ENCODE measurements around the gene ZNF581. TPM values are rescaled to one million over a fixed set of nuclear protein-coding genes. Genes with fewer than 3 reads are reported as not detected.

ZNF581 gene
- total RNA-seq, 1 donor from 2014 or later: 15.5 TPM

DNA sequence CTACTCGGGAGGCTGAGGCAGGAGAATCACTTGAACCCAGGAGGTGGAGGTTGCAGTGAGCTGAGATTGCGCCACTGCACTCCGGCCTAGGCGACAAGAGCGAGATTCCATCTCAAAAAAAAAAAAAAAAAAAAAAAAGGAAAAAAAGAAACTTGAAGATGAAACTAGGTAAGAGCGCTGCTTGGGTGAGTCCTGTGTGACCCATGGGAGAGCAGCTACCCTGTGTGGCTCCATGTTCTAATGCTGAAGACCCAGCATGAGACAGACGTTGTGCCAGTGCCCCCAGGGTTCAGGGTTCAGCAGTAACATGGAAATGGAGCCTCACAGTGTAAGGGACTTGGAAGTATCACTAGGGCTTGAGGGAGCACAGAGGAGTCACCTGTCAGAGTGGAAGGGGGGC lies 25.0 kb upstream of the ZNF581 start:
- DNase-seq (ENCODE audit: extremely low spot score in 2 of 2): no peak
- Histone ChIP-seq H3K9me3 (no peaks in the 10 kb centered on the region), H3K4me3 (no peak overlapping the region), H3K27ac (no peak overlapping the region), H3K36me3 (peaks cover 0 to 24% of the 10 kb centered on the region in 2 donors), H3K27me3 (no peaks in the 10 kb centered on the region), H3K4me1 (peaks cover under 1% of the 10 kb centered on the region)
- no peak for TF ChIP-seq POLR2AphosphoS5 (IDR thresholded peaks at IDR 0.05; ENCODE audit: insufficient read depth in 1 of 2, low read depth in 1 of 2)
- TF ChIP-seq, protein P1, sequence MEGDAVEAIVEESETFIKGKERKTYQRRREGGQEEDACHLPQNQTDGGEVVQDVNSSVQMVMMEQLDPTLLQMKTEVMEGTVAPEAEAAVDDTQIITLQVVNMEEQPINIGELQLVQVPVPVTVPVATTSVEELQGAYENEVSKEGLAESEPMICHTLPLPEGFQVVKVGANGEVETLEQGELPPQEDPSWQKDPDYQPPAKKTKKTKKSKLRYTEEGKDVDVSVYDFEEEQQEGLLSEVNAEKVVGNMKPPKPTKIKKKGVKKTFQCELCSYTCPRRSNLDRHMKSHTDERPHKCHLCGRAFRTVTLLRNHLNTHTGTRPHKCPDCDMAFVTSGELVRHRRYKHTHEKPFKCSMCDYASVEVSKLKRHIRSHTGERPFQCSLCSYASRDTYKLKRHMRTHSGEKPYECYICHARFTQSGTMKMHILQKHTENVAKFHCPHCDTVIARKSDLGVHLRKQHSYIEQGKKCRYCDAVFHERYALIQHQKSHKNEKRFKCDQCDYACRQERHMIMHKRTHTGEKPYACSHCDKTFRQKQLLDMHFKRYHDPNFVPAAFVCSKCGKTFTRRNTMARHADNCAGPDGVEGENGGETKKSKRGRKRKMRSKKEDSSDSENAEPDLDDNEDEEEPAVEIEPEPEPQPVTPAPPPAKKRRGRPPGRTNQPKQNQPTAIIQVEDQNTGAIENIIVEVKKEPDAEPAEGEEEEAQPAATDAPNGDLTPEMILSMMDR (IDR thresholded peaks at IDR 0.05): no peak
- TF ChIP-seq POLR2A (IDR thresholded peaks at IDR 0.05): no peak
- intact Hi-C loops (cut with DNase I): no loop called here

DNA sequence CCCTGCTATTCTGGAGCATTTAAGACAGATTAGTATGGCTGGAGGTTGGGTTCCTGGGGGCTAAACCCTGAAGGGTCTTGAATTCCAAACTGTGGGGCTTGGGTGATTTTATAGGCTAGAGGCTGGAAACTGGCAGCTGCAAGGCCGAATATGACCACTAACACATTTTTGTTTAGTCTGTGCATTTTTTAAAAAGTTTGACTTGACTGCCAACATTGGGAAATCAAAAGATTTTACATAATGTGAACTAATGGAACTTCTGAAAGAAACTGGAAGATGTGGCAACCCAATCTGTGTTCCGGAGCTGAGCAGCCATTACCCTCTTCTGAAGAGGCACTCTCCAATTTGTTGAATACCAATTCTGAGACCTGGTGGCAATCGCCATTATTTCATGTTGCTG lies 24.2 kb upstream of the ZNF581 start:
- Histone ChIP-seq H3K27me3 (no peaks in the 10 kb centered on the region), H3K27ac (no peak overlapping the region), H3K9me3 (no peaks in the 10 kb centered on the region), H3K4me1 (peaks cover 7% of the 10 kb centered on the region), H3K4me3 (no peak overlapping the region), H3K36me3 (peaks cover 0 to 24% of the 10 kb centered on the region in 2 donors)
- intact Hi-C loops (cut with DNase I): no loop called here
- TF ChIP-seq, protein P1 (IDR thresholded peaks at IDR 0.05): no peak
- no peak for TF ChIP-seq POLR2A (IDR thresholded peaks at IDR 0.05)
- TF ChIP-seq POLR2AphosphoS5 (IDR thresholded peaks at IDR 0.05; ENCODE audit: insufficient read depth in 1 of 2, low read depth in 1 of 2): no peak
- no peak for DNase-seq (ENCODE audit: extremely low spot score in 2 of 2)

DNA sequence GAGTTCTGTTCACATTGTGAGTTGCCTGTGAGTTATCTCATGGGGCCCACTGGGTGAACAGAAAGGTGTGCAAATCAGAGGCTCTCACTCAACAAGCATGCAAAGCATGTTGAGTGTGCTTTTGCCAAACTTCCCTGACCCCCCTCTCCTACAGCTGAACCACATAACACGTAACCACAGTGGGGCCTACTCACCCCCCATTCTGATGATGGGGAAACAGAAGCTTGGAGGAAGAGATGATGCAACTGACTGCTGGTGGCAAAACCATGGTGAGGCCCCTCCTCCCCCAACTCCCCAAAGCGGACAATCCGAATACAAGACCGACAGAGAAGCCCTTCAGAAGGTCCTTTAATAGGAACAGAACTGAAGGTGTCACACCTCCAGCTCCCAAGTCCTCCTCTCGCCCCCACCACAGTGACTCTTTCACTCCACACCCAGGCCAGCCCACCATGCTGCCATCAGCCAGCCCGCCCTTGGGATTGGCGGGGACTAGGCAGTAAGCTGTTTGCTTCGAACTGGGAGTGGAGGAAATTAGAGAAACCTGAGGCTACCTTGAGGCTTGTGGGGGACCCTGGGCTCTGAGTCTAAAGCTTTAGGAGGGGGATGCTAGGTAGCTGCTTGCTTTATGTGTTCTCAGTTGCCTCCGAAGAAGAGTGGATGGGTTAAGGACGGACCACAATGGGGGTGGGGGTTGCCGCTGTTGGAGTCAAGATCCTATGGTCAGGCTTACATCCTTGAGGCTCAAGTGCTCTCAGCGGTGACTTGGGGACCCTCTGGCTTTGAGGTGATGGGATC lies 22.8 kb upstream of the ZNF581 start:
- Histone ChIP-seq H3K4me1 (peaks cover 14% of the 10 kb centered on the region), H3K9me3 (no peaks in the 10 kb centered on the region), H3K27ac (no peak overlapping the region), H3K4me3 (no peak overlapping the region), H3K27me3 (no peaks in the 10 kb centered on the region), H3K36me3 (peaks cover 0 to 19% of the 10 kb centered on the region in 2 donors)
- no peak for DNase-seq (ENCODE audit: extremely low spot score in 2 of 2)
- intact Hi-C loops (cut with DNase I): no loop called here
- TF ChIP-seq POLR2AphosphoS5 (IDR thresholded peaks at IDR 0.05; ENCODE audit: insufficient read depth in 1 of 2, low read depth in 1 of 2) (no peak), POLR2A (IDR thresholded peaks at IDR 0.05) (no peak)
- TF ChIP-seq, protein P1 (IDR thresholded peaks at IDR 0.05): no peak

DNA sequence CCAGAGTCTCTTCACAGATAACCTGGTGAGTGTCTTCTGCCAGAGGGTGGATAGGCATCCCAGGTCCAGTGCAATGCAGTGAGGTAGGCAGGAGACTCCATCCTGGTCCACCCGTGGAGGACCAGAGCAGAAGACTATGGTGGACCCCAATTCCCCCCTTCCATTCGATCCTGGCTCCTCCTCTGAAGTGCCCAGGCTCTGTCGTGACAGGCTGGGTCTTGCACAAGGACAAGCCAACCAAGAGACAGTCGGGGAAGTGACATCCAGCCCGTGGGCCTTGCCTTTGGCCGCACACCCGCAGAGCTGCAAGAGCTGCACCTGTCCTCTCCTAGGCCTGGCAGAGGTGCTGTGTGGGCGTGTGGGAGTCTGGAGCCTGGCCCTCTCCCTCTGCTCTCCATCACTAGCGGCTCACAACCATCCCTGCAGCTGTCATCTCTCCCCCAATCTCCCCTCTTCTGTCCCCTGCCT lies 22.2 kb upstream of the ZNF581 start:
- Histone ChIP-seq H3K36me3 (peaks cover 0 to 13% of the 10 kb centered on the region in 2 donors), H3K4me1 (peaks cover 14% of the 10 kb centered on the region), H3K27me3 (no peaks in the 10 kb centered on the region), H3K27ac (no peak overlapping the region), H3K4me3 (no peak overlapping the region), H3K9me3 (no peaks in the 10 kb centered on the region)
- TF ChIP-seq POLR2A (IDR thresholded peaks at IDR 0.05): no peak
- TF ChIP-seq POLR2AphosphoS5 (IDR thresholded peaks at IDR 0.05; ENCODE audit: insufficient read depth in 1 of 2, low read depth in 1 of 2): no peak
- TF ChIP-seq, protein P1 (IDR thresholded peaks at IDR 0.05): no peak
- intact Hi-C loops (cut with DNase I): no loop called here
- no peak for DNase-seq (ENCODE audit: extremely low spot score in 2 of 2)

DNA sequence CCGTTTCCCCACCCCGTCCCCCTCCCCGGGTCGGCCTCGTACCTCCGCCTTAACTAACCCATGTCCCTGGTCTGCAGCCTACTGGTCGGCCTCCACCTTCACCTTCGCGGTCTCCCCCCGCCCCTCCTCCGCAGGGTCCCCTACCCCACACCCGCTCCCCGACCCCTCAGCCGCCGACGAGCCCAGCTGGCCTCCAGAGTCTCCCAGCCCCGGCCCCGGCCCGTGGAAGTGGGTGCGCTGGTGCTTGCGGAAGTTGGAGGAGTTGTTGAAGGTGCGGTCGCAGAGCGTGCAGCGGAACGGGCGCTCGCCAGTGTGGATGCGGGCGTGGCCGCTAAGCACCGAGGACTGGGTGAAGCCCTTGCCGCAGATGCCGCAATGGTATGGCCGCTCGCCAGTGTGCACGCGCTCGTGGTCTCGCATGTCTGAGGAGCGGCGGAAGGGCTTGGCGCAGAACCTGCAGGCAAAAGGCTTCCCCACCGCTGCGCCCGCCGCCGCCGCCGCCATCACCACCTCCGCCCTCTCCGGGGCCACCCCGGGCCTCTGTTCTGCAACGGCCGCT lies 21.7 kb upstream of the ZNF581 start:
- Histone ChIP-seq H3K27me3 (no peaks in the 10 kb centered on the region), H3K4me1 (peaks cover 14% of the 10 kb centered on the region), H3K36me3 (peaks cover 0 to 8% of the 10 kb centered on the region in 2 donors), H3K4me3 (no peak overlapping the region), H3K27ac (no peak overlapping the region), H3K9me3 (no peaks in the 10 kb centered on the region)
- intact Hi-C loops (cut with DNase I): no loop called here
- no peak for DNase-seq (ENCODE audit: extremely low spot score in 2 of 2)
- TF ChIP-seq POLR2AphosphoS5 (IDR thresholded peaks at IDR 0.05; ENCODE audit: insufficient read depth in 1 of 2, low read depth in 1 of 2) (no peak), POLR2A (IDR thresholded peaks at IDR 0.05) (no peak)
- TF ChIP-seq, protein P1 (IDR thresholded peaks at IDR 0.05): no peak
